Esophagus squamous epithelium (tissue), 5 donors: ENCODE results near the gene CCDC61. TPM values are rescaled to one million over a fixed set of nuclear protein-coding genes. Genes with fewer than 3 reads are reported as not detected.
A peak's percentile ranks its signal among the peaks of the same experiment; 100 is the strongest.

Source experiments
- DNase-seq: peaks from one replicate; lab custom pipeline; 2025; lab: John Stamatoyannopoulos, UW
- H3K27ac ChIP-seq, 4 donors: fragments of 200-600 bp; sonication (generic); one replicate each; pipeline ENCODE4 v1.5.1; 2016 to 2019; ENCODE audit warnings: mild to moderate bottlenecking in 1 of 4
- H3K27me3 ChIP-seq, 4 donors: fragments of 200-600 bp; sonication (generic); 1 replicate in 3 of 4; 2 replicates in 1 of 4; pipeline versions ENCODE4 v1.5.1 to v1.6.0; 2017 to 2021; ENCODE audit warnings: antibody characterized with exemption in 1 of 4
- H3K36me3 ChIP-seq, 3 donors: fragments of 200-600 bp; sonication (generic); one replicate each; pipeline ENCODE4 v1.5.1; 2016 to 2019
- H3K4me1 ChIP-seq, 3 donors: fragments of 200-600 bp; sonication (generic); one replicate each; pipeline ENCODE4 v1.5.1; 2017 to 2019
- H3K4me3 ChIP-seq, 4 donors: fragments of 200-600 bp; sonication (generic); 1 replicate in 3 of 4; 2 replicates in 1 of 4; pipeline ENCODE4 v1.5.1; 2016 to 2019; ENCODE audit warnings: mild to moderate bottlenecking in 2 of 4, moderate library complexity in 1 of 4
- H3K9me3 ChIP-seq, 3 donors: fragments of 200-600 bp; sonication (generic); one replicate each; pipeline ENCODE4 v1.5.1; 2016 to 2019
- CTCF ChIP-seq, 6 experiments: fragments of 450-650 bp in 4 of 6; fragments of 200-600 bp in 2 of 6; sonication (generic) in 2 of 6; IDR thresholded peaks; one replicate each; pipeline ENCODE4 v1.5.1; 2016 to 2019; ENCODE audit warnings: antibody characterized with exemption in 6 of 6, mild to moderate bottlenecking in 4 of 6, moderate library complexity in 4 of 6
- POLR2A ChIP-seq, 4 donors: fragments of 450-650 bp; IDR thresholded peaks; one replicate each; pipeline ENCODE4 v1.6.1; 2017; ENCODE audit warnings: antibody characterized with exemption in 4 of 4, mild to moderate bottlenecking in 4 of 4, moderate library complexity in 3 of 4
- WGBS, 2 donors: methylation state at CpG; one replicate each; pipeline ENCODE4 v1.1.5; 2018; 5-methylcytosine and 5-hydroxymethylcytosine counted together
- intact Hi-C: fragments of 100-400 bp; cut with DNase I; formaldehyde crosslinking; loops from one replicate; pipeline ENCODE4 v1.15.0; 2022
- total RNA-seq, 4 donors: library from RNA; depleted of rRNA; stranded (reverse); fragments of >200 nt; gene quantifications; one replicate each; pipeline ENCODE4 v1.1.0, GENCODE V29; 2016
- donor health status: DM: yes; HTN: yes; CAD: no.

Gene CCDC61
- total RNA-seq, 4 donors from 2014 or later = 5.9 to 9.5 (median 7.4) TPM

GRCh38 chr19:45959517-45960025, 35.7 kb upstream of the CCDC61 start:
- intact Hi-C loops = no loop called here
- Histone ChIP-seq H3K4me1 (peaks cover 0 to 20% (median 0%) of the 10 kb centered on the region in 3 donors), H3K27me3 (peaks cover 0 to 90% (median 0%) of the 10 kb centered on the region in 4 donors), H3K4me3 (no peak overlapping the region), H3K36me3 (no peaks in the 10 kb centered on the region), H3K27ac (peak overlapping the region in 2 of 4 donors; percentile 1 to 33), H3K9me3 (no peaks in the 10 kb centered on the region)
- no peak for TF ChIP-seq CTCF (IDR thresholded peaks at IDR 0.05)
- no peak for TF ChIP-seq POLR2A (IDR thresholded peaks at IDR 0.05)
- 54 to 67% methylated on average over 8 of the region's 8 CpGs for WGBS, 2 donors
- no peak for DNase-seq

DNA sequence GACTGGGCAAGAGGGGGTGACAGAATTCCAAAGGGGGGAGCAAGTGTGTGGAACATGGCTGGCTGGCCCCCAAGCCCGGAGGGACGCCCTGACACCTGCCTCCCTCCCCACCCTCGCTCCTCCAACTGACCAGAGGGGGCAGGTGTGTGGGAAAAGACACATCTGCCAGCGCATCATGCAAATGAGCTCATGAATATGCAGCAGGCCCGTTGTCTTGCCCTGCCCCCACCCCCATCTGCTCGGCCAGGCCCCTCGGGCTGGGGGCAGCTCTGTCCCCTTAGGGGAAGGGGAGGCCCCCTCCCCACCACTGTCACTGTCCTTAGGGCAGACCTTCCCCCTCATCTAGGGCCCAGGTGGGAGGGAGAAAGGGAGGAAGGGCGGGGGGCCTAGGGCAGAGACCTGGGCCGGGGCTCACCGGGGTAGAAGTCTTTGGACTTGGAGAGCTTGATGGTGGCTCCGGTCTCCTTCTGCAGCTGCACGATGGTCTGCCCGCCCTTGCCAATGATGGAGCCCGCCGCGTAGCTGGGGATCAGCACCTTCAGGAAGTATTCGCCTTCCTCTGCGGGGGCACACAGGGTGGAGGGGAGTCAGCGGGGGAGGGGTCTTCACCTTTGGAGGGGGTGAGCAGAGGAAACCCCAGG, 34.6 kb upstream of the CCDC61 start:
- Histone ChIP-seq H3K9me3 (no peaks in the 10 kb centered on the region), H3K27ac (peak overlapping the region in 2 of 4 donors; percentile 9 to 34), H3K4me3 (no peak overlapping the region), H3K36me3 (no peaks in the 10 kb centered on the region), H3K4me1 (peaks cover 0 to 12% (median 0%) of the 10 kb centered on the region in 3 donors), H3K27me3 (peaks cover 0 to 90% (median 0%) of the 10 kb centered on the region in 4 donors)
- no peak for TF ChIP-seq POLR2A (IDR thresholded peaks at IDR 0.05)
- TF ChIP-seq CTCF (IDR thresholded peaks at IDR 0.05) = no peak
- WGBS, 2 donors = 7 to 12% methylated on average over 5 to 13 of the region's 19 CpGs
- DNase-seq = no peak
- intact Hi-C loops = no loop called here

GRCh38 chr19:45962021-45962420, 33.2 kb upstream of the CCDC61 start:
- intact Hi-C loops = no loop called here
- TF ChIP-seq POLR2A (IDR thresholded peaks at IDR 0.05) = no peak
- no peak for TF ChIP-seq CTCF (IDR thresholded peaks at IDR 0.05)
- no peaks in the 10 kb centered on the region for H3K9me3 ChIP-seq
- H3K27me3 ChIP-seq = peaks cover 0 to 90% (median 0%) of the 10 kb centered on the region in 4 donors
- no peak overlapping the region for H3K27ac ChIP-seq
- WGBS, 2 donors = 82 to 85% methylated on average over 13 to 15 of the region's 15 CpGs
- peaks cover 0 to 6% (median 0%) of the 10 kb centered on the region in 3 donors for H3K4me1 ChIP-seq
- H3K4me3 ChIP-seq = no peak overlapping the region
- no peaks in the 10 kb centered on the region for H3K36me3 ChIP-seq
- DNase-seq = no peak

DNA sequence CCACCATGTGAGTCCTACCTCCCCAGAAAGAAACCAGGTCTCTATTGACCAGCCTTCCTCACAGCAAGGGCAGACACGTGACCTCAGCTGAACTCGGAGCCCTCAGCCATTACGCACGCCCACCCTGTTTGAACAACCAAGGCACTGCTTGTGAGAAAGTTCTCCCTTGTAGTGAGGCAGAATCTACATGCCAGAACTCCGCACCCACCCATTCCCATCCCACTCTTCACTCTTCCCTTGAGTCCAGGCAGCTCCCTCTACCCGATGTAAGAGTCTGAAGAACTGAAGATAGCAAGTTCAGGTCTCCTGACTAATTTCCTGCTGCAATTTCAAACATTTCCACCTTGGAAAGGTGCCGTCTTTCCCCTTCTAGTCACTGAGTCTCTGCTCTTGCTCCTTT, 28.0 kb upstream of the CCDC61 start:
- DNase-seq = no peak
- peaks cover 0 to 13% (median 0%) of the 10 kb centered on the region in 3 donors for H3K4me1 ChIP-seq
- H3K36me3 ChIP-seq = no peaks in the 10 kb centered on the region
- H3K27me3 ChIP-seq = peaks cover 0 to 87% (median 2%) of the 10 kb centered on the region in 4 donors
- 47 to 57% methylated on average over 7 of the region's 7 CpGs for WGBS, 2 donors
- no peak for TF ChIP-seq CTCF (IDR thresholded peaks at IDR 0.05)
- no peak overlapping the region for H3K4me3 ChIP-seq
- H3K9me3 ChIP-seq = no peaks in the 10 kb centered on the region
- H3K27ac ChIP-seq = no peak overlapping the region
- intact Hi-C loops = no loop called here

GRCh38 chr19:45968626-45969025, 26.6 kb upstream of the CCDC61 start:
- H3K4me3 ChIP-seq = no peak overlapping the region
- TF ChIP-seq POLR2A (IDR thresholded peaks at IDR 0.05) = no peak
- TF ChIP-seq CTCF (IDR thresholded peaks at IDR 0.05) = no peak
- WGBS, 2 donors = 45 to 51% methylated on average over 7 to 9 of the region's 9 CpGs
- no peaks in the 10 kb centered on the region for H3K9me3 ChIP-seq
- DNase-seq = no peak
- intact Hi-C loops = no loop called here
- H3K36me3 ChIP-seq = no peaks in the 10 kb centered on the region
- peaks cover 0 to 89% (median 6%) of the 10 kb centered on the region in 4 donors for H3K27me3 ChIP-seq
- peaks cover 0 to 23% (median 4%) of the 10 kb centered on the region in 3 donors for H3K4me1 ChIP-seq
- no peak overlapping the region for H3K27ac ChIP-seq
